K562 (cell line): ENCODE measurements around the gene LRRC4B. TPM values are rescaled to one million over a fixed set of nuclear protein-coding genes. Genes with fewer than 3 reads are reported as not detected.
A peak's percentile ranks its signal among the peaks of the same experiment; 100 is the strongest.

Experiments used
- BDP1 ChIP-seq: IDR thresholded peaks from 3 replicates; pipeline ENCODE4 v1.6.1; 2011; ENCODE audit not compliant: insufficient read length, insufficient read depth
- CEBPZ ChIP-seq: fragments of 150-350 bp; IDR thresholded peaks from 2 replicates; pipeline ENCODE4 v1.6.1; 2014; ENCODE audit warnings: low read depth, mild to moderate bottlenecking, low read length, borderline replicate concordance
- CUX1 ChIP-seq: fragments of 200-800 bp; sonication (Bioruptor generic); IDR thresholded peaks from 2 replicates; pipeline ENCODE4 v1.6.1; 2016; ENCODE audit warnings: missing genetic modification characterization, missing compliant biosample characterization
- FOXK2 ChIP-seq, 2 experiments: fragments of 450-650 bp; IDR thresholded peaks in 1 of 2; conservative IDR thresholded peaks in 1 of 2; 2 replicates each; pipeline ENCODE4 v1.6.1; 2016; ENCODE audit warnings: low read depth in 2 of 2, mild to moderate bottlenecking in 1 of 2
- HDAC8 ChIP-seq: fragments of 450-650 bp; IDR thresholded peaks from 2 replicates; pipeline ENCODE4 v1.6.1; 2016; ENCODE audit warnings: mild to moderate bottlenecking, missing genetic modification characterization, moderate library complexity, missing compliant biosample characterization
- KDM4B ChIP-seq, 2 experiments: fragments of 450-650 bp in 1 of 2; sonication (generic) in 1 of 2; IDR thresholded peaks; 2 replicates each; pipeline ENCODE4 v1.6.1; 2016 to 2017; ENCODE audit warnings: borderline replicate concordance in 2 of 2, antibody characterized with exemption in 1 of 2, low read depth in 1 of 2, mild to moderate bottlenecking in 1 of 2
- MAZ ChIP-seq, 2 experiments: fragments of 450-650 bp in 1 of 2; sonication (generic) in 1 of 2; formaldehyde crosslinking; IDR thresholded peaks in 1 of 2; conservative IDR thresholded peaks in 1 of 2; 2 replicates each; pipeline versions ENCODE4 v1.4.0 to v1.5.0; 2020; ENCODE audit warnings: mild to moderate bottlenecking in 1 of 2, missing genetic modification reagents in 1 of 2
- RBM17 ChIP-seq: fragments of 200-400 bp; formaldehyde crosslinking; IDR thresholded peaks from 2 replicates; pipeline ENCODE4 v1.6.1; 2017; ENCODE audit warnings: low read depth, mild to moderate bottlenecking, low read length, borderline replicate concordance
- SRSF1 ChIP-seq: fragments of 200-400 bp; formaldehyde crosslinking; IDR thresholded peaks from 2 replicates; pipeline ENCODE4 v1.6.1; 2017; ENCODE audit warnings: mild to moderate bottlenecking, low read depth, low read length, moderate library complexity
- STAG1 ChIP-seq: sonication (generic); formaldehyde crosslinking; IDR thresholded peaks from 2 replicates; pipeline ENCODE4 v1.5.0; 2020; ENCODE audit warnings: missing genetic modification reagents, borderline replicate concordance
- TCF7 ChIP-seq: sonication (generic); IDR thresholded peaks from 2 replicates; pipeline ENCODE4 v1.6.1; 2016; ENCODE audit warnings: antibody characterized with exemption, borderline replicate concordance
- UBTF ChIP-seq, 2 experiments: IDR thresholded peaks; 2 replicates each; pipeline ENCODE4 v1.6.1; 2012; ENCODE audit warnings: improper control_type of control experiment in 2 of 2, low read depth in 2 of 2, low read length in 2 of 2, borderline replicate concordance in 1 of 2
- USF2 ChIP-seq: sonication (generic); formaldehyde crosslinking; IDR thresholded peaks from 2 replicates; pipeline ENCODE4 v1.5.0; 2020; ENCODE audit warnings: missing genetic modification reagents
- XRCC4 ChIP-seq: IDR thresholded peaks from one replicate; pipeline ENCODE4 v1.6.1; 2011; ENCODE audit not compliant: insufficient read depth, insufficient read length; ENCODE audit errors: extremely low read depth
- polyA plus RNA-seq, 8 experiments: library from polyadenylated mRNA; depleted of rRNA in 4 of 8; stranded (reverse) in 5 of 8; unstranded in 3 of 8; fragments of >200 nt; fragmentation: Nextera tagmentation in 2 of 8; fragmentation: Illumina TruSeq in 1 of 8; extraction: Ambion mirVana in 2 of 8; extraction: Trizol in 1 of 8; gene quantifications; 2 replicates each; pipeline versions ENCODE4 v1.2.1 to v1.2.3, GENCODE V29; 2011 to 2014; ENCODE audit warnings: inconsistent platforms in 1 of 8, missing spikeins in 1 of 8
- total RNA-seq, 7 experiments: library from RNA; depleted of rRNA in 6 of 7; stranded (reverse); fragments of >200 nt in 6 of 7; fragmentation: Illumina TruSeq in 2 of 7; extraction: Trizol in 2 of 7; gene quantifications; 2 replicates each; pipeline versions ENCODE4 v1.2.1 to v1.2.3, GENCODE V29; 2011 to 2021; ENCODE audit warnings: low replicate concordance in 1 of 7

Gene LRRC4B
- total and polyA plus RNA-seq, 9 of the 15 experiments (the other 6 are each of a cell fraction or from before 2014, with no cell fraction given) = 0.18 to 9.6 (median 2.9) TPM; not detected in 2

- no peak; a peak in 1 of 4 replicates for TF ChIP-seq UBTF (IDR thresholded peaks at IDR 0.05; ENCODE audit: borderline replicate concordance in 1 of 2, low read depth in 2 of 2, low read length in 2 of 2)
- no peak for TF ChIP-seq KDM4B (IDR thresholded peaks at IDR 0.05; ENCODE audit: borderline replicate concordance in 2 of 2, low read depth in 1 of 2)
- TF ChIP-seq XRCC4 = no peak
- no peak for TF ChIP-seq HDAC8 (tag)
- no peak for TF ChIP-seq TCF7
- no peak for TF ChIP-seq STAG1
- TF ChIP-seq CUX1 (CRISPR knock-in tag) = peak; percentile 85
- TF ChIP-seq BDP1 = no peak
- TF ChIP-seq MAZ (CRISPR knock-in tag; conservative IDR thresholded peaks at IDR 0.05 in 1 of 2, IDR thresholded peaks at IDR 0.05 in 1 of 2) = peak in 1 of 2 experiments; percentile 78; a peak in 2 of 4 replicates
- TF ChIP-seq FOXK2 (conservative IDR thresholded peaks at IDR 0.05 in 1 of 2, IDR thresholded peaks at IDR 0.05 in 1 of 2; ENCODE audit: low read depth in 2 of 2) = no peak
- no peak for TF ChIP-seq RBM17
- no peak for TF ChIP-seq SRSF1
- no peak for TF ChIP-seq CEBPZ
- TF ChIP-seq USF2 (CRISPR knock-in tag) = no peak
Observed at GRCh38 chr19:50601407-50602088, 33.3 kb upstream of the LRRC4B start (continued).
